ENCODE results near the gene FRMD6. TPM values are rescaled to one million over a fixed set of nuclear protein-coding genes. Genes with fewer than 3 reads are reported as not detected.

Gene FRMD6
- total and polyA plus RNA-seq, 8 donors = 5.9 to 35.2 (median 9.7) TPM

GRCh38 chr14:51780006-51780692, 128.4 kb downstream of the FRMD6 start:
- no peak overlapping the region for H3K4me3 ChIP-seq
- 5 to 10% (median 8%) methylated on average over 10 to 13 of the region's 13 CpGs for WGBS, 5 donors
- no peaks in the 10 kb centered on the region for H3K36me3 ChIP-seq
- TF ChIP-seq POLR2A (IDR thresholded peaks at IDR 0.05) = no peak
- peak in 5 of 7 experiments; percentile 43 to 86 (median 77) for TF ChIP-seq CTCF (IDR thresholded peaks at IDR 0.05)
- TF ChIP-seq EP300 (IDR thresholded peaks at IDR 0.05) = no peak
- intact Hi-C loops (cut with DNase I; ENCODE audit: low total_unique reads) = no loop called here
- no peaks in the 10 kb centered on the region for H3K9me3 ChIP-seq
- peaks cover 0 to 8% (median 4%) of the 10 kb centered on the region in 4 donors for H3K4me1 ChIP-seq
- H3K27ac ChIP-seq = no peak overlapping the region
- peaks cover 0 to 6% (median 0%) of the 10 kb centered on the region in 3 donors for H3K27me3 ChIP-seq
- DNase-seq = peak; percentile 81 to 86

Small RNA genes within 50 kb of the gene (small RNA-seq; reads per million reads assigned to genes)
- gene OR7E159P = 0 reads per million in 4 donors
- 0 reads per million in 4 donors for gene RNA5SP385
- gene RNU6-301P = 0 reads per million in 4 donors

Other genes with a start within 250 kb of the FRMD6 start
- 10 to 100 TPM in 2 of 5 donors, 1 to 10 TPM in 2, under 1 TPM in 1; 0.58 to 23.3 (median 4.0) TPM for gene GNG2, start 208.7 kb downstream of the FRMD6 start, total RNA-seq
- 10 to 100 TPM in 2 of 3 donors, 1 to 10 TPM in 1; 3.7 to 21.8 (median 14.4) TPM for gene GNG2, start 208.7 kb downstream of the FRMD6 start, polyA plus RNA-seq